Measurements from ENCODE around the gene KRTAP3-2.

The KRTAP3-2 gene

DNA sequence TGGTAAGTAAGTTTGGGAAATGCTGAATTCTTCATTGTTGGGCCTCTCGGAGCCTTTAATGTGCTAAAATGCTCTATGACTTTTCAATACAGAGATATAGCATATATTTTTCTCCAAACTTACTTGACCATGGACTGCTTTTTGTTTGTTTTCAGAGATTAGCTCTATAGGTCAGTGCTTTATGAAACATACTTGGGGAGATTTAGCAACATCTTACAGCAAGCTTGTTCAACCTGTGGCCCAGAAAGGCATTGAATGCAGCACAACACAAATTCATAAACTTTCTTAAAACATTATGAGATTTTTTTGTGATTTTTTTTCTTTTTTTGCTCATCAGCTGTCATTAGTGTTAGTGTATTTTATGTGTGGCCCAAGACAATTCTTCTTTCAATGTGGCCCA, 10.2 kb upstream of the KRTAP3-2 start:
- no peak for DNase-seq

DNA sequence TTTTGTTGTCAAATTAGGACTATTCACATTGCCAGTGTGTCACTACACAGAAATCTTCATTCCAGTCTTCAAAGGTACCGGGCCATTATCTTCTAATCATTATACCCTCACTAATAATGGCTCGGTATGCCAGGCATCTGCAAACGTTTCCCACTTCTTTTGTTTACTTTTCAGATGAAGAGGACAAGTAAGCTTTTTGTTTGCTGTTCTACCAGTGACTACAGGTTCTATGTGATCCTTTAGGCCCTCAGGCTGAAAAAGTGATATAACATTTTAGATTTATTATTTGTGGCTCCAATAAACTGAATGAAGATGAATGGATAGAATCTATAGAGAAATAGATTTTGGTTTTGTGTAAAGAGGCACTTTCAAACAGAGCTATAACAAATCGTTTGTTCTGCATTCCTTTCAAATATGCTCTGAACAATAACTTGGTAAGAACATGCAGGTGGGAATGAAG, 9.6 kb upstream of the KRTAP3-2 start:
- DNase-seq = no peak

DNA sequence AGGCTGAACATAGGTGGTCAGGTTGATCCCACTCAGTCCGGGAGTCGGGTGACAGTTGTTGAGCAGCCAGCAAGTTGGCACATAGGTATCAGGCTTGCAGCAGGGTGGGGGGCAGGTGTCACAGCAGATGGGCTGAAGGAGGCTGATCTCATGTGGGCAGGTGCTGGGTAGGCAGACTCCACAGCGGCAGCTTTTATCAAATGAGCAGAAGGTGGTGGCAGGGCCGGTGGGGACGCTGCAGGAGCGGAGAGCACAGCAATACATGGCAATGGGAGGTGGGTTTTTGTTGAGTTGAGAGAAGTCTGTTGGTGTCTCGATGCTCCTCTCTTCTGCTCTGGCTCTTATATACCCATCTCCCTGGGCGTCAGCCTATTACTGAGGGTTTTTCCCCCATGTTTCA, 9.1 kb upstream of the KRTAP3-2 start, which contains the start of gene KRTAP3-1:
TSS of gene KRTAP3-1 (minus strand) at position 318 of the 400 bp plus-strand sequence. CDS start at position 264, 54 bp downstream.
- DNase-seq = peak in 1 of 2 experiments; percentile 64

DNA sequence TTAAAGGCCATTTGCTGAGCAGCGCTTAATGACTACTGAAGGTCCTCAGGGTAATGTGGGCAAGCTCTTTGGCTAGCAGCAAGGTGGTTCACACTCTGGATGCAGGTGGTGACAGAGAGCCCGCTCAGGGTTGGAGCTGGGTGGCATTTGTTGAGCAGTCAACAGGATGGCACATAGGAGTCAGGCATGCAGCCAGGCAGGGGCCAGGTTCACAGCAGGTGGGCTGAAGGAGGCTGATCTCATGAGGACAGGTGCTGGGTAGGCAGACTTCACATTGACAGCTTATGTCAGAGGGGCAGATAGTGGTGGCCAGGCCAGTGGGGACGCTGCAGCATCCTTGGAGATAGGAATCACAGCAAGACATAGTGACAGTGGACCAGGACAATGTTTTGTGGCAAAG, 4.7 kb upstream of the KRTAP3-2 start:
- DNase-seq = peak in 1 of 2 experiments; percentile 24

DNA sequence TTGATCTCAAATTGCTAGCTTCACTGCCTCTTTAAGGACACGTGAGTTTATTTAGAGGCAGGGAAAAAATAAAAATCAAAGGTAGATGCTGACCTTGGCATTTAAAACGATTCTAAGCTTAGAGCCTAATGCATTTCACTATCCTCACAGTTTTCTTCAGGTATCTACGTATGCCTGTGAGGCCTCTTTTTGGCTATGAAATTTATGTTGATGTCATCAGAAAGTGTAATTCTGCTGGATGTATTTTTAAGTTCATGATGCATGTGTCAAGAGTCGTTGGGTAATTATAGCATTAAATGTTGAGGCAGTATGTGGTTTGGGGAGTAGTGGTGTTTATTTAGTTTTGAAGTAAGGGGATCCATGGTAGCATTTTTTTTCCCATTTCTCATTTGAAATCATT, 4.2 kb upstream of the KRTAP3-2 start:
- DNase-seq = no peak

- no peak for DNase-seq
Observed at GRCh38 chr17:41002814-41003213, 3.1 kb upstream of the KRTAP3-2 start.

- DNase-seq = no peak
Observed at GRCh38 chr17:41001795-41002194, 2.1 kb upstream of the KRTAP3-2 start.

DNA sequence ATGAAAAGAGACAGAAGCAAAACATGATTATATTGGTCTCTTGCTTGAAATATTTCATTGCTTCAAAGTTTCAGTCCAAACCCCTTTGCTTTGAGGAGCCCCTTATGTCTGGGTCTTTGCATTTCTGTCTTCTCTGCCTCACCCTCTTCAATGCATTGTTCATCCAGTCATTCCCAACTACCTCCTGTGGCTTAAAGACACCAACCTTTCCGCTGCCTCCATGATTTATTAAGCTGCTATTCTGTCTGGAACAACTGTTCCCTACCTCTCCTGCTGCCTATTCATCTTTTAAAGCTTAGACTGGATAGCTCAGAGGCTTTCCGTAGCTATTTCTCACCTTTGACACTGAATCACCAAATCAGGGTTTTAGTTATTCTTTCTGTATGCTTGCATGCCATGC, 2.3 kb downstream of the KRTAP3-2 start:
- no peak for DNase-seq

DNA sequence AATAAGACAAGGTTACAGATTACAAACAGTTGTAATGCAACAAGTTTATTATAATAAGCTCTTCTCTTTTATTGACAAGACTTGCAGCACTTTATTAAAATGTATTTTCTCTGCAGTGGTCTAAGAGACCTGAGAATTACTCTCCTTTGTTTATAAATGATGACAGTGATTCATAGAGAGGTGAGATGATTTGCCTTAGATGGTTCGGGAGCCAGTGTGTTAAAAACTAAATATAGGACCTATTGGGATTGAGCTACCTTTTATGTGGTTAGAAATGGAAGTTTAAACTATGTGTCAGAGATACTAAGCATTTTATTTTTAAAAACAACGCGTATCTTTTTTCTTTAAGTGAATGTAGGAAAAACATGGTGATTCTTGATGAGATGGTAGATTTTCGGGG, 2.9 kb downstream of the KRTAP3-2 start:
- DNase-seq = no peak

GRCh38 chr17:40995116-40995515, 4.6 kb downstream of the KRTAP3-2 start:
- no peak for DNase-seq

- no peak for DNase-seq
Observed at GRCh38 chr17:40993839-40994238, 5.9 kb downstream of the KRTAP3-2 start, which contains the start of gene KRTAP3-3. Gene KRTAP3-3 (minus strand): TSS chr17:40994164. CDS start chr17:40994097, 67 bp downstream.

DNA sequence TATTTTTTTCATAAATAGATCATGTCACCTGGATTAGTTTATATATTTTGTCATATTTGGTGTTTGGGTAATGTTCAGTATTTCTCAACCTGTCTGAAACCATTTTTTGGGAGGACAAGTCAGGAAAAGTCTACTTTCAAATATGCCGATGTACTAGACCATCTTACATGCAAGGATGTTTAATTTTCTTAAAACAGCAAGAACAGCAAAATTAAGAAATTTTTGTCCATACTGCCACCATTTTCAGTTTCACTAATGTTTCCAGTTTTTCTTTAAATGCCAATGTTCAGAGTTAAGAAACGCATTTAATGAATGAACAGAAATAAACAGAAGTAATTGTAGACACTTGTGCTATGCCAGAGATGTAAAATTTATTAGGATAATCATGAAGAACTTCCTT, 6.6 kb downstream of the KRTAP3-2 start:
- DNase-seq = no peak

GRCh38 chr17:40992666-40993065, 7.0 kb downstream of the KRTAP3-2 start:
- DNase-seq = no peak

- DNase-seq = no peak
Observed at GRCh38 chr17:40986920-40987319, 12.8 kb downstream of the KRTAP3-2 start.

DNA sequence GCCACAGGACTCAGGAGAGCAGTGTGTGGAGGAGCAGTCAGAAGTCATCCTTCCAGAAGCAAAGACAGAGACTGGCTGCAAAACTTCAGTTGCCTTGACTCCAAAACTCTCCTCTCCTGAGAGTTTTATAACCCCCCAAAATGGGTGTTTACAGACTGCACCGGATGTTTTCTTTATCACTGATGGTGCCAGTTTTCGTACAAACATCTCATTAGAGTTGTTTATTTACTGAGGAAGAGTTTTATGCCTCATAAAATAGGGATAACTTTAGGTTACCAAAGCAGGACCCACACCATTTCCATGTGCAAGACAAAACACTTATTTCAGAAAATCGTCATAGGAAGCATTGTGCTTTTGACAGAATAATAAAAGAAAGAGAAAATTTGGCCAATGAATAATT, 15.5 kb downstream of the KRTAP3-2 start, which contains the start of gene KRT40:
TSS of gene KRT40 (minus strand) at position 101 of the 400 bp plus-strand sequence. CDS start at position 48, 53 bp downstream.
- no peak for DNase-seq

DNA sequence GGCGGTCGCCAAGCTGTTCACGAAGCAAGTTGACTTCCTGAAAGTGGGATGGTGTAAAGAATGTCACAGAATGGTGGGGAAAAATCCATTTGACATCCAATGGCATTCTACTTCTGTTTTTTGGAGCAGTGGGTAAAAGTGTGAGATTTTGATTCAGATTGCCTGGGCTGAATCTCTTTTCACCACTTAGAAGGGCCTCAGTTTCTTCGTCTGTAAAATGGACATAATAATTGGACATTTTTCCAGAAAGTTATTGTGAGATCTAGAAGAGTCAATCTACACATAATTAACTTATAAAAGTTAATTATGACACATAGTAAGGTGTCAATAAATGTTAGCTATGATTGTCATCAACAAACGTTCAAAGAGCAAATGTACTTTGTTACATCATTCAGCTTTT, 18.6 kb downstream of the KRTAP3-2 start:
- no peak for DNase-seq

DNA sequence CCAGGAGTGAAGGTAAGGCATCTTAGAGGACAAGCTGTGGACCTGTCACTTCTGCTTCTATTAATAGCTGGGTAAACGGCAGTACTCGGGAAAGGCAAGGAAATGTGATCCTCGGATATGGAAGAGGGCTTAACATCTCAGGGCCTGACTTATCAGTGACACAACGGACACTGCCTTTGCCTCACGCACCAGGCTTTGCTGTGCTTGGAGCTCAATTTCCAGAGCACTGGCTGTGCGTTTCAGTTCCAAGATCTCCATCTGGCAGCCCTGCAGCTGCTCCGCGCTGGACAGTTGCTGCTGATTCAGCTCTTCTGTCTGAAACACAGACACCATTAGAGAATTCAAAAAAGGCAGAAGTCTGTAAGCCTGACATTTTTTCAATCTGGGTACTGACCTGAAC, 19.1 kb downstream of the KRTAP3-2 start:
- no peak for DNase-seq

GRCh38 chr17:40980117-40980516, 19.6 kb downstream of the KRTAP3-2 start:
- DNase-seq = no peak

- no peak for DNase-seq
Observed at GRCh38 chr17:40978575-40979151, 21.0 kb downstream of the KRTAP3-2 start.

GRCh38 chr17:40975516-40975915, 24.2 kb downstream of the KRTAP3-2 start:
- no peak for DNase-seq

- no peak for DNase-seq
Observed at GRCh38 chr17:40974366-40974765, 25.3 kb downstream of the KRTAP3-2 start.

DNA sequence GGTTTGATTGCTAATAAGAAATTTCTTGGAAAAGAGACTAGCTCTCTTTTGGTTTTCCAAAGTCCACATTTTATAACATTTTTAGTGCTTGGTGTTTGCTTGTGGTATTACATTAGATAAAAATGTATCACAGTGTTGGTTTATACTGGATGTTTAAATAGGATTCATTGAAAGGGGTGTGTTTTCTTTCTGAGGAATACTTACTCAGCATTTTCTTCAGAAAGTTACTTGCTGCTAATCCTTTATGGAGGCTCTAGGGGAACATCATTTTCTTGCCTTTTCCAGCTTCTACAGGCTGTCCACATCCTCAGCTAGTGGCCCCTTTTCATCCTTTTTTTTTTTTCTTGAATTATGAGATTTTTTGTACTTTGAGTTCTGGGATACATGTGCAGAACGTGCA, 32.1 kb downstream of the KRTAP3-2 start:
- DNase-seq = no peak

DNA sequence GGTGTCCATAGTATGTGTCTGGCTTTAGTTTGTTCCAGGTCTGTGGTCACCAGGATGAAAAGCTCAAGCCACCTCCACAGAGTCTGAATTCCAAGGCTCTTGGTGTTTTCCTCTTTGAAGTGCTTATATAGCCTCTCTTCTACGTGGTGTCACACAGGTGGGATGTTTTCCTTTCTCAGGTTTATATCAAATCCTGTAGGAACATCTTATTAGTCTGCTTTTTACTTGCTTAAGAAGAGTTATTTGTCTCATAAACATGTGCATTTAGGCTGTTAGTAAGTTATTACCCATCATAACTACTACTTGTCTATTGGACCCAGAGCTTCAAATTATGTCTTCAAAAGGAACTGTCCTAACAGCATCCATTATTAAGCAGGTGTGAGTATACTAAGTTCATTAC, 32.9 kb downstream of the KRTAP3-2 start, which contains the start of gene KRT39:
TSS of gene KRT39 (minus strand) at position 101 of the 400 bp plus-strand sequence. CDS start at position 9, 92 bp downstream.
- DNase-seq = no peak

GRCh38 chr17:40963838-40964237, 35.9 kb downstream of the KRTAP3-2 start:
- no peak for DNase-seq

- DNase-seq = no peak
Observed at GRCh38 chr17:40962059-40962561, 37.6 kb downstream of the KRTAP3-2 start.

Data from SHP77 (cell line).